Measurements from ENCODE around the gene CD44.

The CD44 gene

GRCh38 chr11:35247863-35248262 is 108.9 kb downstream of the CD44 start:
- Histone ChIP-seq H3K4me3 (no peak overlapping the region), H3K27ac (no peak overlapping the region), H3K9ac (no peak overlapping the region), H3K36me3 (no peaks in the 10 kb centered on the region), H3K9me3 (replicated peaks in 1 of 11) (peaks cover 5 to 15% (median 11%) of the 10 kb centered on the region in 11 experiments; a peak in 21 of 22 replicates), H3K4me2 (no peak overlapping the region), H3K27me3 (no peaks in the 10 kb centered on the region), H4K20me1 (no peaks in the 10 kb centered on the region), H3K4me1 (peaks cover 0 to 11% (median 0%) of the 10 kb centered on the region in 10 experiments; a peak in 5 of 20 replicates)
- TF ChIP-seq Cebpa-rat (IDR thresholded peaks at IDR 0.05): no peak

GRCh38 chr11:35248558-35249323 is 109.8 kb downstream of the CD44 start:
- peaks cover 5 to 15% (median 11%) of the 10 kb centered on the region in 11 experiments; a peak in 21 of 22 replicates for H3K9me3 ChIP-seq (replicated peaks in 1 of 11)
- no peak overlapping the region for H3K9ac ChIP-seq
- H3K4me3 ChIP-seq: no peak overlapping the region
- H3K36me3 ChIP-seq: no peaks in the 10 kb centered on the region
- H4K20me1 ChIP-seq: no peaks in the 10 kb centered on the region
- no peak overlapping the region for H3K27ac ChIP-seq
- no peak for TF ChIP-seq Cebpa-rat (IDR thresholded peaks at IDR 0.05)
- peaks cover 0 to 11% (median 0%) of the 10 kb centered on the region in 10 experiments; a peak in 5 of 20 replicates for H3K4me1 ChIP-seq
- no peaks in the 10 kb centered on the region for H3K27me3 ChIP-seq
- H3K4me2 ChIP-seq: no peak overlapping the region

- no peak overlapping the region for H3K9ac ChIP-seq
- H4K20me1 ChIP-seq: no peaks in the 10 kb centered on the region
- no peak overlapping the region for H3K27ac ChIP-seq
- H3K27me3 ChIP-seq: no peaks in the 10 kb centered on the region
- H3K4me3 ChIP-seq: no peak overlapping the region
- H3K4me2 ChIP-seq: no peak overlapping the region
- H3K36me3 ChIP-seq: no peaks in the 10 kb centered on the region
- peak in 1 of 11 experiments; percentile 31; a peak in 1 of 22 replicates for TF ChIP-seq Cebpa-rat (IDR thresholded peaks at IDR 0.05)
- peaks cover 5 to 15% (median 11%) of the 10 kb centered on the region in 11 experiments; a peak in 21 of 22 replicates for H3K9me3 ChIP-seq (replicated peaks in 1 of 11)
- H3K4me1 ChIP-seq: peaks cover 0 to 11% (median 0%) of the 10 kb centered on the region in 10 experiments; a peak in 5 of 20 replicates
Observed at GRCh38 chr11:35250192-35250591, 111.2 kb downstream of the CD44 start.

- no peak for TF ChIP-seq Cebpa-rat (IDR thresholded peaks at IDR 0.05)
- Histone ChIP-seq H3K9me3 (replicated peaks in 1 of 11) (peaks cover 5 to 15% (median 11%) of the 10 kb centered on the region in 11 experiments; a peak in 21 of 22 replicates), H4K20me1 (no peaks in the 10 kb centered on the region), H3K36me3 (no peaks in the 10 kb centered on the region), H3K27ac (no peak overlapping the region), H3K27me3 (no peaks in the 10 kb centered on the region), H3K9ac (no peak overlapping the region), H3K4me1 (peaks cover 0 to 11% (median 0%) of the 10 kb centered on the region in 10 experiments; a peak in 5 of 20 replicates), H3K4me3 (no peak overlapping the region), H3K4me2 (0 out of 22 replicates have a peak overlapping the region, but pooled peaks of 1 of the 11 experiments have one; percentile 26)
Observed at GRCh38 chr11:35250621-35251020, 111.7 kb downstream of the CD44 start.

- no peak for TF ChIP-seq Cebpa-rat (IDR thresholded peaks at IDR 0.05)
- Histone ChIP-seq H3K4me1 (peaks cover 0 to 19% (median 0%) of the 10 kb centered on the region in 10 experiments; a peak in 7 of 20 replicates), H3K27ac (no peak overlapping the region), H4K20me1 (no peaks in the 10 kb centered on the region), H3K27me3 (no peaks in the 10 kb centered on the region), H3K9me3 (replicated peaks in 1 of 11) (peaks cover 5 to 6% (median 5%) of the 10 kb centered on the region in 11 experiments; a peak in 21 of 22 replicates), H3K9ac (no peak overlapping the region), H3K4me3 (no peak overlapping the region), H3K36me3 (no peaks in the 10 kb centered on the region), H3K4me2 (no peak overlapping the region)
Observed at GRCh38 chr11:35253237-35253636, 114.3 kb downstream of the CD44 start.

- peaks cover 0 to 14% (median 0%) of the 10 kb centered on the region in 10 experiments; a peak in 7 of 20 replicates for H3K4me1 ChIP-seq
- no peaks in the 10 kb centered on the region for H3K27me3 ChIP-seq
- no peak for TF ChIP-seq Cebpa-rat (IDR thresholded peaks at IDR 0.05)
Observed at GRCh38 chr11:35255514-35255913, 116.5 kb downstream of the CD44 start.

GRCh38 chr11:35256296-35256695 is 117.3 kb downstream of the CD44 start:
- no peaks in the 10 kb centered on the region for H4K20me1 ChIP-seq
- H3K9me3 ChIP-seq (replicated peaks in 1 of 11): no peaks in the 10 kb centered on the region
- no peak overlapping the region for H3K9ac ChIP-seq
- no peaks in the 10 kb centered on the region for H3K36me3 ChIP-seq
- H3K27me3 ChIP-seq: no peaks in the 10 kb centered on the region
- H3K4me1 ChIP-seq: peaks cover 0 to 9% (median 0%) of the 10 kb centered on the region in 10 experiments; a peak in 4 of 20 replicates
- no peak overlapping the region for H3K4me2 ChIP-seq
- TF ChIP-seq Cebpa-rat (IDR thresholded peaks at IDR 0.05): no peak
- no peak overlapping the region for H3K27ac ChIP-seq
- H3K4me3 ChIP-seq: no peak overlapping the region

More at GRCh38 chr11:35255514-35255913, 116.5 kb downstream of the CD44 start:
- Histone ChIP-seq H3K9ac (no peak overlapping the region), H3K4me3 (no peak overlapping the region), H3K27ac (no peak overlapping the region), H3K36me3 (no peaks in the 10 kb centered on the region), H3K9me3 (replicated peaks in 1 of 11) (no peaks in the 10 kb centered on the region), H4K20me1 (no peaks in the 10 kb centered on the region), H3K4me2 (no peak overlapping the region)

GRCh38 chr11:35257281-35257680 is 118.3 kb downstream of the CD44 start:
- H3K4me2 ChIP-seq: peak overlapping the region in 5 of 11 experiments; percentile 4 to 43 (median 7); a peak in 6 of 22 replicates
- no peaks in the 10 kb centered on the region for H3K36me3 ChIP-seq
- no peaks in the 10 kb centered on the region for H4K20me1 ChIP-seq
- no peak overlapping the region for H3K4me3 ChIP-seq
- no peak overlapping the region for H3K9ac ChIP-seq
- no peak overlapping the region for H3K27ac ChIP-seq
- no peaks in the 10 kb centered on the region for H3K27me3 ChIP-seq
- H3K9me3 ChIP-seq (replicated peaks in 1 of 11): no peaks in the 10 kb centered on the region
- H3K4me1 ChIP-seq: peaks cover 0 to 9% (median 0%) of the 10 kb centered on the region in 10 experiments; a peak in 4 of 20 replicates
- TF ChIP-seq Cebpa-rat (IDR thresholded peaks at IDR 0.05): no peak

- no peaks in the 10 kb centered on the region for H3K36me3 ChIP-seq
- no peaks in the 10 kb centered on the region for H3K9me3 ChIP-seq (replicated peaks in 1 of 11)
- H3K4me1 ChIP-seq: peaks cover 0 to 9% (median 0%) of the 10 kb centered on the region in 10 experiments; a peak in 4 of 20 replicates
- no peak overlapping the region for H3K4me2 ChIP-seq
- no peak overlapping the region for H3K27ac ChIP-seq
- H3K9ac ChIP-seq: no peak overlapping the region
- H3K4me3 ChIP-seq: no peak overlapping the region
- H4K20me1 ChIP-seq: no peaks in the 10 kb centered on the region
- H3K27me3 ChIP-seq: no peaks in the 10 kb centered on the region
- TF ChIP-seq Cebpa-rat (IDR thresholded peaks at IDR 0.05): no peak
Observed at GRCh38 chr11:35259529-35259928, 120.6 kb downstream of the CD44 start.

Data from BLaER1 treated with 17β-estradiol and CSF1 and Interleukin-3, amounts not matched to agents 10 nM and 100 nM (cell line).